Measurements from ENCODE around the gene SIN3B.
"Not testable (repeated sequence)": the region's sequence is repeated elsewhere in the genome, so short reads cannot be mapped to it uniquely, and the experiment has no call there.

SIN3B gene

GRCh38 chr19:16829010-16829821 lies at the start of gene SIN3B:
SIN3B (plus strand) TSS chr19:16829398; CDS start chr19:16829421, 23 bp downstream.
- DNase-seq (ENCODE audit: low read depth in 2 of 2) = peak; percentile 78

- DNase-seq (ENCODE audit: low read depth in 2 of 2) = no peak
These were observed 49.5 kb upstream of the SIN3B start for GRCh38 chr19:16779539-16780163.

GRCh38 chr19:16782719-16783118 lies 46.5 kb upstream of the SIN3B start:
- no peak for DNase-seq (ENCODE audit: low read depth in 2 of 2)

GRCh38 chr19:16788479-16788878 lies 40.7 kb upstream of the SIN3B start:
- no peak for DNase-seq (ENCODE audit: low read depth in 2 of 2)

GRCh38 chr19:16789238-16789637 lies 40.0 kb upstream of the SIN3B start:
- DNase-seq (ENCODE audit: low read depth in 2 of 2) = no peak

GRCh38 chr19:16790051-16790450 lies 39.1 kb upstream of the SIN3B start:
- DNase-seq (ENCODE audit: low read depth in 2 of 2) = no peak

- no peak for DNase-seq (ENCODE audit: low read depth in 2 of 2)
These were observed 37.3 kb upstream of the SIN3B start for GRCh38 chr19:16791942-16792341.

GRCh38 chr19:16794456-16795441 lies 34.4 kb upstream of the SIN3B start:
- no peak for DNase-seq (ENCODE audit: low read depth in 2 of 2)

- DNase-seq (ENCODE audit: low read depth in 2 of 2) = no peak
These were observed 33.5 kb upstream of the SIN3B start for GRCh38 chr19:16795731-16796130.

GRCh38 chr19:16797876-16798275 lies 31.3 kb upstream of the SIN3B start:
- no peak for DNase-seq (ENCODE audit: low read depth in 2 of 2)

- not testable (repeated sequence) for DNase-seq (ENCODE audit: low read depth in 2 of 2)
These were observed 30.9 kb upstream of the SIN3B start for GRCh38 chr19:16798326-16798725.

- DNase-seq (ENCODE audit: low read depth in 2 of 2) = no peak
These were observed 29.5 kb upstream of the SIN3B start for GRCh38 chr19:16799740-16800139.

GRCh38 chr19:16801600-16802013 lies 27.6 kb upstream of the SIN3B start:
- DNase-seq (ENCODE audit: low read depth in 2 of 2) = no peak

- no peak for DNase-seq (ENCODE audit: low read depth in 2 of 2)
These were observed 25.0 kb upstream of the SIN3B start for GRCh38 chr19:16804176-16804575.

- DNase-seq (ENCODE audit: low read depth in 2 of 2) = no peak
These were observed 21.5 kb upstream of the SIN3B start for GRCh38 chr19:16807549-16808284.

- no peak for DNase-seq (ENCODE audit: low read depth in 2 of 2)
These were observed 14.6 kb upstream of the SIN3B start for GRCh38 chr19:16814526-16815100.

GRCh38 chr19:16820056-16820455 lies 9.1 kb upstream of the SIN3B start:
- DNase-seq (ENCODE audit: low read depth in 2 of 2) = no peak

- no peak for DNase-seq (ENCODE audit: low read depth in 2 of 2)
These were observed 8.1 kb upstream of the SIN3B start for GRCh38 chr19:16821081-16821480.

GRCh38 chr19:16822648-16823047 lies 6.5 kb upstream of the SIN3B start:
- DNase-seq (ENCODE audit: low read depth in 2 of 2) = no peak

- DNase-seq (ENCODE audit: low read depth in 2 of 2) = no peak
These were observed 4.4 kb upstream of the SIN3B start for GRCh38 chr19:16824658-16825311.

Measured in stimulated activated CD8-positive, alpha-beta memory T cell treated with anti-CD3 and anti-CD28 coated beads, Interleukin-2, amount 100 ng/mL, for 1 hour (primary cell).